Measurements from ENCODE around the gene ACTL10. TPM values are rescaled to one million over a fixed set of nuclear protein-coding genes. Genes with fewer than 3 reads are reported as not detected.
"Not testable (repeated sequence)": the region's sequence is repeated elsewhere in the genome, so short reads cannot be mapped to it uniquely, and the experiment has no call there.

The ACTL10 gene
- 0.10 TPM in 1 of 2 replicates, not detected in the other for total RNA-seq
- polyA plus RNA-seq (2012) = 0.52 TPM

DNA sequence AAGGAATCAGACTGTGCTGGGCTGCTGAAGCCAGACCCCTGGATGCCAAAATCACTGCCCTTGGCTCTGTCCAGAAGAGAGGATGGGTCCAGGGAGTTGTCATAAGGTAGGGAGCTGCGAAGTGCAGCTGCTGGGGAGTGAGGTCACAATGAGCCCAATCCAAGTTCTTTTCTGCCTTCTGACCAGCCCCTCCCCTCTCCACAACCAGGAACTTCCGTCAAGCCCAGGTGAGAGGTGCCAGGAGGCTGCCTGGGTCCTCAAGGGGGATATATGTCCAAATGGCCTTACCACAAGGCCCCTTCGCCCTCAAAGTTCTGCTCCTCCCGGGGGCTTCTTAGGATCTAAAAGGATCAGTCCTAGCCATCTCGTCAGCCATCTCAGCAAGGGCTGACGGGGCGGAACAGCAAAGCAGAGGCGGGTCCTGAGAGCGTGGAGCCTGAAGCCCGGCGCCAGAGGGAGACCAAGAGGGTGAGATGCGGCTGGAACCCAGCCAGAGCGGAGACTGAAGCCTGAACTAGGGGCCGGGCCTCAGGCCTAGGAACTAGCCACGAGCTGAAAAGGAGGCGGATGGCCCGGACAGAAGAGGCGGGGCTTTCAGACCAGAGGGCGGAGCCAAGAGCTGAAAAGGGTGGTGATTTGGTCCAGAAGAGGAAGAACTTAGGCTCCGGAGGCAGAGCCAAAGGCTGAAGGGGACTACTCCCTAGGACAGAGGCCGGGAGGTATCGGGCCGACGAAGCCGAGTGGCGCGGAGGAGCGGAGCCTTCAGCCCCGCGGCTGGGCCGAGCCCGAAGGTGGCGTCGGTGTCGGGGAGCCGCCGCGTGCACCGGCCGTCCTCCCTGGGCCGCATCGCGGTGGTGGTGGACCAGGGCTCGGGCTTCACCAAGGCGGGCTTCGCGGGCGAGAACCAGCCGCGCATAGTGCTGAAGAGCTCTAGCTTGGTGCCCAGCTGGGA lies at the start of gene ACTL10:
TSS of gene ACTL10 (plus strand) at position 651 of the 952 bp plus-strand sequence. CDS start 555 bp downstream, outside the sequence.
- DNase-seq (ENCODE audit: low read depth) = peak; percentile 88

DNA sequence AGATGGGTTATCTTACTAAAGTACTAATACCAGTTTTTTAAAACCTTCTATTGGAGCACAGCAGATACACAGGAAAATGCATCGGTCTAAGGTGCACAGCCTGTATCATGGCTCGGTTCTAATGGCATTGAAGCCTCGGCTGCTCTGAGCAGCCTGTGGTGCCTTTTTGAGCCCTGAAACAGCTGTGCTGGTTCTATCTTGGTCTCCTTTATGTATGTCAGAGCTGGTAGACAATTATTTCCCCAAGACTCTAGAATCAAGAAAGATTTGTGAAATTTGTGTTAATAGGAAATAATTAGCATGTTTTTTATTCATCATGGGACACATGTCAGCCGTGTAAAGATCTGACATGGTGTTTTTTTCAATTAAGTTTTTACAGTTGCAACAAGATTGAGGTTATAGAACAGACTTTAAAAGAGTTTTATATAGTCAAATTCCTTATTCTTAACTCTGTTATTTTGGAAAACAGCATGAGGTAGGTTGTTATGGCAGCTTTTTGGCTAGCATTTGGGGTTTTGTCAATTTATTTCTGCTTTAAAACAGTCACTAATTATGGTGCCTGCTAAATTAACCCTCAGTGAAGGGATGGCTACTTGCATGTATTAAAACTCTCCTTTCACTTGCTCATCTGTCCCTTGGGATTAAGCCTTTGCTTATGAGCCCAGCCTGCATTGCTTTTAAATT lies 44.9 kb upstream of the ACTL10 start:
- peak; percentile 45 for DNase-seq (ENCODE audit: low read depth)

- DNase-seq (ENCODE audit: low read depth) = no peak
These were observed 43.9 kb upstream of the ACTL10 start for GRCh38 chr20:33622705-33623365.

DNA sequence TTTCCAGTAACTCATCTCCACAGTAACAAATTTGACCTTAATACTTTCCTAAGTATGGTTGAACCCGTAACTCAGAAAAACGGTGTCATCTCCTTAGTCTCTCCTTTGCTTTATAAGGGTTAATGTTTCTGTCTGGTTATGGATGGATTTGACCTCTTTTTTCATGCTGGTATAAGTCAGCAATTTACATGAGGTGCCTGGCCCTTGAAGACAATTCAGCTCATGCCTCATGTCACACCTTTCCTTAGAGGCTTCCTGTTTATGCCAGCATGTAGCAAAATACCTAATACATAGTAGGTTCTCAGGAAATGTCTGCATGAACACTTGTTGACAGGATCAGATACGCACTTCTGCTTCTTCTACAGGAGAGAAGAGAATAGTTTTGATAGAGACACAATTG lies 42.3 kb upstream of the ACTL10 start:
- no peak for DNase-seq (ENCODE audit: low read depth)

- no peak for DNase-seq (ENCODE audit: low read depth)
These were observed 40.6 kb upstream of the ACTL10 start for GRCh38 chr20:33626190-33626589.

DNA sequence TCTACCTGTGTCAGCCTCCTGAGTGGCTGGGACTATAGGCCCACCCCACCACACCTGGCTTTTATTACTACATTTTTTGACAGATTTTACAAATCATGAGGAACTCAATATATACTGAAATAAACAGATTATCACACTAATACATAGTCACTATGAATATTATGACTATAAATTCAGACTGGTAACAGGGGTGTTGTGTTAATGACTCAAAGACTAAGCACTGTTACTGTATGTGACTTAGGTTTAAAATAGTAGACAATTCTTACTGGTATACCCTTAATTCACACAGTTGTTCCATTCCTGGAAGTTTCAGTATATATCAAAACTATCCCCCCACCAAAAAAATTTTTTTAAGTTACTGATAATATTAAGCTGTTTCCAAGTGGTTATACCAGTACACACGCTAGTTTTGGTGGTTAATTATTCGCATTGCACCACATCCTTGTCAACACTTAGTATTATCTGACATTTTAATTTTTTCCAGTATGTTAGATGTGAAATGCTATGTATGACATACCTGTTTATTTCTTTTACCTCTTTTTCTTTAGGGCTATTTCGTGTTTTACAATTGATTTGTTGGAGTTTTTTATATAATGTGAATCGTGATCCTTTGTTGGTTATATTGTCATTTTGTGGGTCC lies 39.0 kb upstream of the ACTL10 start:
- DNase-seq (ENCODE audit: low read depth) = no peak

- DNase-seq (ENCODE audit: low read depth) = no peak
These were observed 37.2 kb upstream of the ACTL10 start for GRCh38 chr20:33629533-33629932.

DNA sequence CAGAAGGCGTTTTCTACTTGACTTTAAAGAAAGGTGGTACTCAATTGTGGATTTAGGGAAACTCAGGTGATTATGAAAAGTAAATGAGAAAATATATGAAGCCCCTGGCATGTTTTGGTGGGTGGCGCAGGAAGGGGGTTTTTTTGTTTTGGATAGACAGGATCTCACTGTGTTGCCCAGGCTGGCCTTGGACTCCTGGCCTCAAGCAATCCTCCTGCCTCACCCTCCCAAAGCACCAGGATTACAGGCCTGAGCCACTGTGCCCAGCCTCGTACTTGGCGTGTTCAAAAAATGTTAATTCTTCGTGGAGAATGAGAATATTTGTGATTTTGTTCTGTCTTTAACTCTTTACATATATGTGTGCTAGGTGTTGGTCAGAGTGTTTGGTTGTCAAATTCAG lies 36.8 kb upstream of the ACTL10 start:
- no peak for DNase-seq (ENCODE audit: low read depth)

DNA sequence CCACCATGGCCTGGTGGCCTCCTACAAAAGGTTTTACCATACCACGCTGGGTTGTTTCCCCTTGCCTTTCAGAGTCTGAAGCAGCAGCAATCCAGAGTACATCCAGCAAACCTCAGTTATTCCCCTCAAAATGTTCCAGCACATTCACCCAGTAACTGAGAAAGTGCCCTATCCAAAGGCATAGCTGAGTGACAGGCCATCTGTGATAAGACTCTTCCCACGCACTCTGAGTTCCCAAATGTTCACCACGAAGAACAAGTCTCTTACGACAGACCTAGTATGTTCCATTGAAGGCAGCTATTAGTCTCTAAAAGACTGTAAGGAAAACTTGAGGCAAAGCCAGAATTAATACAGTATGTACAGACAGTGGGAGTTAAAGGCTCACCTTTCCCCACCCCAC lies 36.2 kb upstream of the ACTL10 start:
- DNase-seq (ENCODE audit: low read depth) = no peak

DNA sequence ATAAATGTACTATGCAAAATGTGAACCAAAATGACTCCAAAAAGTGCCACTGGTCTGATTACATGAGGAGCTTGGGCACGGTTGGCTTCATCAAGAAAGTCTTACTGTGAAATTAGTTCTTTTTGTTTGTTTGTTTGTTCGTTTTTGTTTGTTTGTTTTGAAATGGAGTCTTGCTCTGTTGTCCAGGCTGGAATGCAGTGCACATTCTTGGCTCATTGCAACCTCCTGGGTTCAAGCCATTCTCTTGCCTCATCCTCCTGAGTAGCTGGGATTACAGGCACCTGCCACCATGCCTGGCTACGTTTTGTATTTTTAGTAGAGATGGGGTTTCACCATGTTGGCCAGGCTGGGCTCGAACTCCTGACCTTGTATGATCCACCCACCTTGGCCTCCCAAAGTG lies 34.8 kb upstream of the ACTL10 start:
- not testable (repeated sequence) for DNase-seq (ENCODE audit: low read depth)

DNA sequence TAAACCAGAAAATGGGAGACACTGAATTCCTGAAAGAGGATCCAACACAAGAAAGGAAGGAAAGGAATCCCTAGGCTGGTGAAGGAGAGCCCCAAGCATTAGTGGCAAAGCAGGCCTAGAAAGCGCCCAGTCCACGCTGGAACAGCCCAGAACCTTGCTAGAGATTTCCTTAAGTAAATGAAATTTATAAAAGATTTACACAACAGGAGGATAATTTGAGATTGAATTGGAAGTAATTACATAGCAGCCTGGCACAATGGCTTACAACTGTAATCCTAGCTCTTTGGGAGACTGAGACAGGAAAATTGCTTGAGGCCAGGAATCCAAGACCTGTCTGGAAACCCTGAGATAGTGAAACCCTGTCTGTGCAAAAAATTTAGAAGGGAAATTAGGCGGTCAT lies 31.4 kb upstream of the ACTL10 start:
- DNase-seq (ENCODE audit: low read depth) = no peak

DNA sequence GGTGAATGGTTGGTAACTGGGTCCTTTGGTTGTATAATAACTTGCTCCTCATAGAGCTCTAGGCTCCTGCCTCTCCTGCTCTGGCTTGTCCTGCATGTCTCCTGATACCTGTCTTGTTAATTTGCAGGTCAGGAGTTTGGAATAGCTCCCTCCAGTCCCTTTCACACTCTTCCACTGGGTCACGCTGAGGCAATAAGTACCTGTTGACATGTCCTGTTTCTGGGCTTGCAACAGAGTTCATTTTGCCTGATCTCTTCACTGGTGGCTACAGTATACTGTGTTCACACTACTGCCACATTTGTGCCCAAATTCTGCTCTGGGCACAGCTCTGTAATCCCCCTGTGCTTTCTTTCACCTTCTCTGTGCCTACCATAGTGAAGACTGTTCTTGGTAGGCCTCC lies 30.0 kb upstream of the ACTL10 start:
- DNase-seq (ENCODE audit: low read depth) = no peak

DNA sequence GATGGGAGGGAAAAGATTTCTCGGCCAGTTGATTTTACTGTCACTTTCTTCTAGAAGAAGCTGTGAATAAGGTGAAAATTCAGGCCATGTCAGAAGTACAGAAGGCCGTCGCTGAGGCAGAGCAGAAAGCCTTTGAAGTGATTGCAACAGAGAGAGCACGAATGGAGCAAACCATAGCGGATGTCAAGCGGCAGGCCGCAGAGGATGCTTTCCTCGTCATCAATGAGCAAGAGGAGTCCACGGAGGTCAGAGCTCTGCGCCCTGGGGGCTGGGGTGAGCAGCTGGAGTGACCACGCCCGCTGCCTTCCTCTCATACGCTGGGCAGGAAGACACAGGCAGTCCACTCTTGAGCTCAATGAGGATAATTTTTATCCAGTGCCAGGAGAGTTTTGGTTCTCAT lies 26.5 kb upstream of the ACTL10 start:
- no peak for DNase-seq (ENCODE audit: low read depth)

DNA sequence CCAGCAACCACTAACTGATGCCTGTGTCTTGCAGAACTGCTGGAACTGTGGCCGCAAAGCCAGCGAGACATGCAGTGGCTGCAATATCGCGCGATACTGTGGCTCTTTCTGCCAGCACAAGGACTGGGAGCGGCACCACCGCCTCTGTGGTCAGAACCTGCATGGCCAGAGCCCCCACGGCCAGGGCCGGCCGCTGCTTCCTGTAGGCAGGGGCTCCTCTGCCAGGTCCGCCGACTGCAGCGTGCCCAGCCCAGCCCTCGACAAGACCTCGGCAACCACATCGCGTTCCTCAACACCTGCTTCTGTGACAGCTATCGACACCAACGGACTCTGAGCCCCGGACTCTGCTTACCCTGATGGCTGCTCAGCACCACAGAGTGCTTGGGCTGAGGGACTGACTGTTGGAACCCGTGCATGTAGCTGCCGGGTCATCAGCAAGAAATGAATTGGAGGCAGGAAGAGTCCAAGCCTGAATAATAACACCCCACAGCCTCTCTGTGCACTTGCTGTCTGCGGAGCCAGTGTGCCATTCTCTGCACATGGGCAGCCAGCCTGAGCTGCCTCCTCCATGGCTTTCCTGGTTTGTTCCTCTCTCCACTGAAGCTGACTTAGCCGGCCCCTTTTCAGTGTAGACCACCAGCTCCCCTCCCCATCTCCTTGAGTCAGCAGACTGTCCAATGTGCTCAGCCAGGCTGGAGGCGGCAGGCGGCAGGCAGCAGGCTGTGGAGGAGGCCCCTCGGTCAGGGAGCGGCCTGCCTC lies 22.3 kb upstream of the ACTL10 start:
- no peak for DNase-seq (ENCODE audit: low read depth)

GRCh38 chr20:33645072-33645358 lies 21.7 kb upstream of the ACTL10 start:
- no peak for DNase-seq (ENCODE audit: low read depth)

DNA sequence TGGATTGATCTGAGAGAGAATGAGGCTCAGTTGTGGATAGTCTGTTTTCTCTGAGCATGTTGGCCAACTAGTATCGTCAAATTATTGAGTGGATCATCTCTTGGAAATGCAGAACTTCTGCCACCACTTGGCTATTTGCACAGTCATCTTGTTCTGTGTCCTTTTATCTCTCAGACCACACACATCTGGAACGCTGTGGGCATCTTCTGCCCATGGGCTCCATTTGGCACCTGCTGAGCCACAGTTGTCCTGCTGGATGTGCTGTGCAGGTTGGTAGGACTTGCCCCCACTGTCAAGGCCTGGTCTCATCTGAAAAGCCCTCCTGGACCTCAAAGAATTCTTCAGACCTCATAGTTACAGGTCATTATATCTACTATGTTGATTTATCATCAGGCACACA lies 21.3 kb upstream of the ACTL10 start:
- DNase-seq (ENCODE audit: low read depth) = no peak

GRCh38 chr20:33646191-33646590 lies 20.6 kb upstream of the ACTL10 start:
- DNase-seq (ENCODE audit: low read depth) = no peak

- DNase-seq (ENCODE audit: low read depth) = not testable (repeated sequence)
These were observed 19.7 kb upstream of the ACTL10 start for GRCh38 chr20:33646959-33647602.

GRCh38 chr20:33647603-33648395 lies 18.9 kb upstream of the ACTL10 start:
- peak; percentile 75 for DNase-seq (ENCODE audit: low read depth)

All from myocyte (in vitro differentiated cells).